Neural crest cell (in vitro differentiated cells): ENCODE data around the gene TGIF1. TPM values are rescaled to one million over a fixed set of nuclear protein-coding genes. Genes with fewer than 3 reads are reported as not detected.

Experiments used
- DNase-seq: peaks from one replicate; pipeline ENCODE4 v3.0.0; 2021; ENCODE audit warnings: low read depth, mixed read lengths, low spot score
- H3K27ac Mint-ChIP-seq: one replicate; pipeline ENCODE4 v1.8.0; 2021; ENCODE audit warnings: mild to moderate bottlenecking, mixed read lengths; ENCODE audit not compliant: unreplicated experiment
- H3K27me3 Mint-ChIP-seq: 2 replicates; pipeline ENCODE4 v1.8.0; 2021; ENCODE audit warnings: low read depth, mild to moderate bottlenecking, mixed read lengths
- H3K36me3 Mint-ChIP-seq: 2 replicates; pipeline ENCODE4 v1.8.0; 2021; ENCODE audit warnings: low read depth, mild to moderate bottlenecking, mixed read lengths
- H3K4me1 Mint-ChIP-seq: 2 replicates; pipeline ENCODE4 v1.8.0; 2021; ENCODE audit warnings: mixed read lengths
- H3K4me3 Mint-ChIP-seq: one replicate; pipeline ENCODE4 v1.8.0; 2021; ENCODE audit warnings: mild to moderate bottlenecking, mixed read lengths
- H3K9me3 Mint-ChIP-seq: 2 replicates; pipeline ENCODE4 v1.8.0; 2021; ENCODE audit warnings: mixed read lengths
- total RNA-seq: library from RNA; stranded (reverse); gene quantifications from 2 replicates; pipeline ENCODE4 v1.2.1, GENCODE V29; 2021
- TF ChIP-seq, protein P1 (sequence below): fragments of 200-600 bp; sonication (generic); conservative IDR thresholded peaks from 2 replicates; pipeline ENCODE4 v1.5.0; 2021; ENCODE audit warnings: antibody characterized with exemption, mild to moderate bottlenecking

TGIF1 gene
- total RNA-seq, 1 donor from 2014 or later = 49.1 TPM

DNA sequence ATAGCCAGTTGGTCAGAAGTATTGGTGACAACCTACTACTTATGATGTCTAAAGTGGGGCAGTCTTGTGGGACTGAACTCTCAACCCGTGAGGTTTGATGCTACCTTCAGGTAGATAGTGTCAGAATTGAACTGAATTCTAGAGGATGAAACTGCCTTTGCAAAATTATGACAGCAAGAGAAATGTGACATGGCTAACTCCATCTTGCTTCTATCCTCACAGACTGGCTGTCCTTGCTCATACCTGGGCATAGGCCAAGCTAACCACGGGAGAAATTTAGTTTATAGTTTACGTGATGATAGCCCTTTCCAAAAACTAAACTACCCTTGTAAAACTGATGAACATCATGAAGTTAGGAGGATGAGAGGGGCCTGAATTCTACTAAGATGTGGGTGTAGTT is 24.9 kb upstream of the TGIF1 start:
- H3K4me1 Mint-ChIP-seq = no peaks in the 10 kb centered on the region
- no peaks in the 10 kb centered on the region for H3K27me3 Mint-ChIP-seq
- H3K4me3 Mint-ChIP-seq = no peak overlapping the region
- H3K36me3 Mint-ChIP-seq = no peaks in the 10 kb centered on the region
- no peak overlapping the region for H3K27ac Mint-ChIP-seq
- DNase-seq = no peak
- TF ChIP-seq, protein P1, sequence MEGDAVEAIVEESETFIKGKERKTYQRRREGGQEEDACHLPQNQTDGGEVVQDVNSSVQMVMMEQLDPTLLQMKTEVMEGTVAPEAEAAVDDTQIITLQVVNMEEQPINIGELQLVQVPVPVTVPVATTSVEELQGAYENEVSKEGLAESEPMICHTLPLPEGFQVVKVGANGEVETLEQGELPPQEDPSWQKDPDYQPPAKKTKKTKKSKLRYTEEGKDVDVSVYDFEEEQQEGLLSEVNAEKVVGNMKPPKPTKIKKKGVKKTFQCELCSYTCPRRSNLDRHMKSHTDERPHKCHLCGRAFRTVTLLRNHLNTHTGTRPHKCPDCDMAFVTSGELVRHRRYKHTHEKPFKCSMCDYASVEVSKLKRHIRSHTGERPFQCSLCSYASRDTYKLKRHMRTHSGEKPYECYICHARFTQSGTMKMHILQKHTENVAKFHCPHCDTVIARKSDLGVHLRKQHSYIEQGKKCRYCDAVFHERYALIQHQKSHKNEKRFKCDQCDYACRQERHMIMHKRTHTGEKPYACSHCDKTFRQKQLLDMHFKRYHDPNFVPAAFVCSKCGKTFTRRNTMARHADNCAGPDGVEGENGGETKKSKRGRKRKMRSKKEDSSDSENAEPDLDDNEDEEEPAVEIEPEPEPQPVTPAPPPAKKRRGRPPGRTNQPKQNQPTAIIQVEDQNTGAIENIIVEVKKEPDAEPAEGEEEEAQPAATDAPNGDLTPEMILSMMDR = no peak
- H3K9me3 Mint-ChIP-seq = peaks cover 2% of the 10 kb centered on the region

DNA sequence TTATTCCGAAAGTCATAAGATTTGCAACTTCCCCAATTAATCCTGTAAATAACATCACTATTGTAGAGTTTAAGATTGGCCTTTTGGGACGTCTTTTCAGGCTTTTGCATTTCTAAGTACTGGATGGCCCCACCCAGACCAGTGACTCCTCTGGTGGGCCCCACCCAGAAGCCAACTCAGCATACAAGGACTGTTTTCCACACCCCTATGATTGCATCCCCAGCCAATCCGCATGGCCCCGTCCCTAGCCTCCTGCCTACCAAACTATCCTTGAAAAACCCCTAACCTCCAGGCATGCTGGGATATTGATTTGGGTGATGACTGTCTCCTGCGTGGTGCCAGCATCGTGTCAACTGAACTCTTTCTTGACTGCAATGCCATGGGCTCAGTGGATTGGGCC is 24.5 kb upstream of the TGIF1 start:
- Mint-ChIP-seq H3K9me3 (peaks cover 2% of the 10 kb centered on the region), H3K27ac (no peak overlapping the region), H3K4me1 (no peaks in the 10 kb centered on the region), H3K36me3 (no peaks in the 10 kb centered on the region), H3K4me3 (no peak overlapping the region), H3K27me3 (no peaks in the 10 kb centered on the region)
- TF ChIP-seq, protein P1 = no peak
- DNase-seq = no peak

DNA sequence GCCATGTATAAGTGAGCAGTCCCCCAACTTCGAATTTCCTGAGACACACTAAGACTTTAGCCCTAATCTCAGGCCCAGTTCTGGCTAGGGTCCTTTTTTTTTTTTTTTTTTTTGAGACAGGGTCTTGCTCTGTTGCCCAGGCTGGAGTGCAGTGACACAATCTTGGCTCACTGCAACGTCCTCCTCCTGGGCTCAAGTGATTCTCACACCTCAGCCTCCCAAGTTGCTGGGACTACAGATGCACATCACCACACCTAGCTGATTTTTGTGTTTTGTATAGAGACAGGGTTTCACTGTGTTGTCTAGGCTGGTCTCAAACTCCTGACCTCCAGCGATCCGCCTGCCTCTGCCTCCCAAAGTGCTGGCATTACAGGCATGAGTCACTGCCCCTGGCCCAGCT is 23.9 kb upstream of the TGIF1 start:
- no peaks in the 10 kb centered on the region for H3K27me3 Mint-ChIP-seq
- TF ChIP-seq, protein P1 = no peak
- H3K9me3 Mint-ChIP-seq = no peaks in the 10 kb centered on the region
- no peak overlapping the region for H3K4me3 Mint-ChIP-seq
- no peaks in the 10 kb centered on the region for H3K4me1 Mint-ChIP-seq
- no peak overlapping the region for H3K27ac Mint-ChIP-seq
- H3K36me3 Mint-ChIP-seq = no peaks in the 10 kb centered on the region
- no peak for DNase-seq

DNA sequence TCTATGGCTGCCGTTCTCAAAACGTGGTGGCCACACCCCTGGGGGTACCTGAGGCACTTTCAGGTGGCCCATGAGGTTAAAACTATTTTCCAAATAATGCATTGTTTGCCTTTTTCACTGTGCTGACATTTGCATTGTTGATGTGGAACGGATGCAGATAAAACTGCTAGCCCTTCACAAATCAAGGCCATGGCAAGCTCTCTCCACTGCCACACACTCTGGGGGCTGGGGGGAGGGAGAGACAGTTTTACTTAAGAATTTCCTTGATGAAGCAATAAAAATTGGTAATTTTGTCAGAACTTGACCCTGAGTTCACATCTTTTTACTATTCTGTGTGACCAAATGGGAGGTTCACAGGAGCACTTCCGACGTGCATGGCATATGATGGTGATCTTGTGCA is 22.0 kb upstream of the TGIF1 start:
- Mint-ChIP-seq H3K4me3 (no peak overlapping the region), H3K36me3 (no peaks in the 10 kb centered on the region), H3K9me3 (no peaks in the 10 kb centered on the region), H3K27ac (no peak overlapping the region), H3K27me3 (no peaks in the 10 kb centered on the region), H3K4me1 (no peaks in the 10 kb centered on the region)
- TF ChIP-seq, protein P1 = no peak
- DNase-seq = no peak

DNA sequence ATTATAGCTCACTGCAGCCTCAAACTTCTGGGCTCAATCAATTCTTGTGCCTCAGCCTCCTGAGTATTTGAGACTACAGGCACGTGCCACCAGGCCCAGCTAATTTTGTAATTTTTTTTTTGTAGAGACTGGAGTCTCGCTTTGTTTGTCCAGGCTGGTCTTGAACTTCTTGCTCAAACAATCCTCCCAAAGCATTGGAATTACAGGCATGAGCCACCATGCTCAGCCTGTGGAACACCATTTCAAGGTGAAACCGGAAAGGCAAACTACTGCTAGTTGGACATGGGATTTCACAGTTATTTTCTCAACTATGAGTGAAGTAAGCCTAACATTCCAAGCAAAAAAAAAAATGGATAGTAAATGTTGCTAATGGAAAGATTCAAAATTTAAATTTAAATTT is 20.9 kb upstream of the TGIF1 start:
- TF ChIP-seq, protein P1 = no peak
- Mint-ChIP-seq H3K27ac (no peak overlapping the region), H3K9me3 (no peaks in the 10 kb centered on the region), H3K36me3 (no peaks in the 10 kb centered on the region), H3K4me3 (no peak overlapping the region), H3K27me3 (no peaks in the 10 kb centered on the region), H3K4me1 (no peaks in the 10 kb centered on the region)
- no peak for DNase-seq

DNA sequence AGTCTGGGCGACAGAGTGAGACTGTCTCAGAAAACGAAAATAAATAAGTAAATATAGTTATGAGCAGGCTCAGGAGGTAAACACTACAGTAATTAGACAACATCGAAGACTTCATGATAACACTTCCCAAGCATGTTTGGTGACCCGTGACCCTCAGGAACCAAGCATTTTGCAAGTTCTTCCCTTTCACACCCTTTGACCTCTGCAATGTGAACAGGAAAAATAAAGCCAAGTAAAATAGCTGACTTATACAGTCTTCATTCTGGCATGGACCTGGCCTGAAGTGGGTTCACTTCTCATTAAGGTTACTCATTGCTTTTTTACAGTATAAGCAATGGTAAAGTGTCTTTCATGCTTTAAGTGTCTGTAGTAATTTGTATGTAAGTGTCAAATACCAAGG is 15.3 kb upstream of the TGIF1 start:
- Mint-ChIP-seq H3K4me3 (no peak overlapping the region), H3K9me3 (no peaks in the 10 kb centered on the region), H3K4me1 (no peaks in the 10 kb centered on the region), H3K27ac (no peak overlapping the region), H3K27me3 (no peaks in the 10 kb centered on the region), H3K36me3 (no peaks in the 10 kb centered on the region)
- TF ChIP-seq, protein P1 = no peak
- DNase-seq = no peak
